Fibroblast of mammary gland (primary cell): Measurements from ENCODE around the gene EIF3A.

ENCODE experiments used
- DNase-seq: peaks from one replicate; pipeline ENCODE4 v3.0.0-alpha.2; 2010; ENCODE audit warnings: low read depth
- H3K4me3 ChIP-seq: 2 replicates; pipeline ENCODE4 v1.5.1; 2011; ENCODE audit warnings: low read depth, mild to moderate bottlenecking, low read length, moderate library complexity; ENCODE audit not compliant: control insufficient read depth
- TF ChIP-seq, protein P1 (sequence below): conservative IDR thresholded peaks from 2 replicates; pipeline ENCODE4 v1.5.1; 2011; ENCODE audit warnings: low read depth, low read length, inconsistent platforms; ENCODE audit not compliant: control insufficient read depth, insufficient read depth

Gene EIF3A

GRCh38 chr10:119060107-119060506 lies 20.5 kb downstream of the EIF3A start:
- no peak overlapping the region for H3K4me3 ChIP-seq
- TF ChIP-seq, protein P1, sequence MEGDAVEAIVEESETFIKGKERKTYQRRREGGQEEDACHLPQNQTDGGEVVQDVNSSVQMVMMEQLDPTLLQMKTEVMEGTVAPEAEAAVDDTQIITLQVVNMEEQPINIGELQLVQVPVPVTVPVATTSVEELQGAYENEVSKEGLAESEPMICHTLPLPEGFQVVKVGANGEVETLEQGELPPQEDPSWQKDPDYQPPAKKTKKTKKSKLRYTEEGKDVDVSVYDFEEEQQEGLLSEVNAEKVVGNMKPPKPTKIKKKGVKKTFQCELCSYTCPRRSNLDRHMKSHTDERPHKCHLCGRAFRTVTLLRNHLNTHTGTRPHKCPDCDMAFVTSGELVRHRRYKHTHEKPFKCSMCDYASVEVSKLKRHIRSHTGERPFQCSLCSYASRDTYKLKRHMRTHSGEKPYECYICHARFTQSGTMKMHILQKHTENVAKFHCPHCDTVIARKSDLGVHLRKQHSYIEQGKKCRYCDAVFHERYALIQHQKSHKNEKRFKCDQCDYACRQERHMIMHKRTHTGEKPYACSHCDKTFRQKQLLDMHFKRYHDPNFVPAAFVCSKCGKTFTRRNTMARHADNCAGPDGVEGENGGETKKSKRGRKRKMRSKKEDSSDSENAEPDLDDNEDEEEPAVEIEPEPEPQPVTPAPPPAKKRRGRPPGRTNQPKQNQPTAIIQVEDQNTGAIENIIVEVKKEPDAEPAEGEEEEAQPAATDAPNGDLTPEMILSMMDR = no peak
- no peak for DNase-seq

DNA sequence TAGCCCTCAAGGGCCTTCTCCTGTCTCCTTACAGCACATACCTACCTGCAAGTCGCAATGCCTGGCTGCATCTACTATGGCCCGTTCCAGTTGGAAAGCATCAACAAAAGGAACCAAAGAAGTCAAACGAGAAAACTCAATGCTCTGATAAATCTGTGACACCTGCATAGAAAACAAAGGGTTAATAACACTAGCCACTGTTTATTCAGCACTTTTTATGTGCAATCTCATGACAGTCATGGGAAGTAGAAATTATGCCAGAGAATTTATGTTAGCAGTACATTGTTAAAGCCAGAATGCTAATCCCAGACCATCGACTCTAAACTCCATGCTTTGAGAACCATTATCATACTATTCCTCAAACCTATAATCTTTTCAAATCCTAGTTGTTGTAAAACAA lies 21.1 kb downstream of the EIF3A start:
- DNase-seq = no peak
- no peak overlapping the region for H3K4me3 ChIP-seq
- TF ChIP-seq, protein P1 = no peak

DNA sequence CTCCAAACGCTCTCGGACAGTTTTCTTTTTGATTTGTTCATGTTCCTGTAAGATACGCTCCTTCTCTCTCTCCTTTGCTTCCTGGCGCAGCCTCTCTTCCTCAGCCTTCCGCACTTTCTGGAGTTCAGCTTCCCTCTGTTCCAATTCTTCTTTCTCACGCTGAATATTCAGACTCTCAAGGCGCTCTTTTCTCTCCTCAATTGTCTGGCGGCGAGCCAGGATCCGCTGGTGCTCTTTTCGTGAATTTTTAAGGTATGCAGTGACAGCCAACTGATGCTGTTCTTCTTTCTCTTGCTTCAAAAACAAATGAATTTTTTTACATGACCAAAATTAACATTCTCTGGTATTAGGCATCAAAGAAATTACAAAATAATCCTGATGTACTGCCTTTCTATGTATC lies 22.6 kb downstream of the EIF3A start:
- TF ChIP-seq, protein P1 = no peak
- no peak for DNase-seq
- no peak overlapping the region for H3K4me3 ChIP-seq

DNA sequence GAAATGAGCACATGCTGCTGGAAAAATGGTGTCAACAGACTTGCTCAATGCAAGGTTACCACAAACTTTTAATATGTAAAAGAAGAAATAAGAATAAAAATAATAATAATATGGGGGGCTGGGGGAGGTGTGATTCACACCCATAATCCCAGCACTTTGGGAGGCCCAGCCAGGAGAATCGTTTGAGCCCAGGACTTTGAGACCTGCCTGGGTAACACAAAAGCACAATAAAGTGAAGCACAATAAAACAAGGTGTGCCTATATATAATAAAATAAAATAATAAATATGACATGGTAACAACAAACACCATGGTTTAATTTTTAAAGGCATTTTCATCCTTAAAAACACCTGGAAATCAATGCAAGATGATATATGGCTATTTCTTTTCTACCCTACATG lies 25.1 kb downstream of the EIF3A start:
- no peak for DNase-seq
- no peak overlapping the region for H3K4me3 ChIP-seq
- TF ChIP-seq, protein P1 = no peak

DNA sequence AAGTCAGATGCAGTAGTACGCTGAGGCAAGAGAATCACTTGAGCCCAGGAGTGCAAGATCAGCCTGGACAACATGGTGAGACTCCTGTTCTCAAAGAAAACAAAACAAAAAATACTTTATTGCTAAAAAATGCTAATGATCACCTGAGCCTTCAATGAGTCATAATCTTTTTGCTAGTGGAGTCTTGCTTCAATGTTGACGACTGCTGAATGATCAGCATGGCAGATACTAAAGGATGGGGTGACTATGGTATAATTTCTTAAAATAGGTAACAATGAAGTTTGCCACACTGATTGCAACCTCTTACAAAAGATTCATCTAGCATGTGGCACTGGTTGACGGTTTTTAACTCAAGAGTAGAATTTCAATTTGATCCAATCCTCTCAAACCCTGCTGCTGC lies 28.8 kb downstream of the EIF3A start:
- TF ChIP-seq, protein P1 = no peak
- no peak overlapping the region for H3K4me3 ChIP-seq
- no peak for DNase-seq

GRCh38 chr10:119049777-119050176 lies 30.8 kb downstream of the EIF3A start:
- DNase-seq = no peak
- no peak overlapping the region for H3K4me3 ChIP-seq
- TF ChIP-seq, protein P1 = no peak

GRCh38 chr10:119049361-119049760 lies 31.3 kb downstream of the EIF3A start:
- H3K4me3 ChIP-seq = no peak overlapping the region
- TF ChIP-seq, protein P1 = no peak
- no peak for DNase-seq
